AG20443 (cell line): ENCODE data around the gene FAM151A.
"Not testable (repeated sequence)": the region's sequence is repeated elsewhere in the genome, so short reads cannot be mapped to it uniquely, and the experiment has no call there.

Source experiments
- DNase-seq: peaks from one replicate; pipeline ENCODE4 v3.0.0; 2012; ENCODE audit warnings: low spot score, mixed read lengths

FAM151A gene

DNA sequence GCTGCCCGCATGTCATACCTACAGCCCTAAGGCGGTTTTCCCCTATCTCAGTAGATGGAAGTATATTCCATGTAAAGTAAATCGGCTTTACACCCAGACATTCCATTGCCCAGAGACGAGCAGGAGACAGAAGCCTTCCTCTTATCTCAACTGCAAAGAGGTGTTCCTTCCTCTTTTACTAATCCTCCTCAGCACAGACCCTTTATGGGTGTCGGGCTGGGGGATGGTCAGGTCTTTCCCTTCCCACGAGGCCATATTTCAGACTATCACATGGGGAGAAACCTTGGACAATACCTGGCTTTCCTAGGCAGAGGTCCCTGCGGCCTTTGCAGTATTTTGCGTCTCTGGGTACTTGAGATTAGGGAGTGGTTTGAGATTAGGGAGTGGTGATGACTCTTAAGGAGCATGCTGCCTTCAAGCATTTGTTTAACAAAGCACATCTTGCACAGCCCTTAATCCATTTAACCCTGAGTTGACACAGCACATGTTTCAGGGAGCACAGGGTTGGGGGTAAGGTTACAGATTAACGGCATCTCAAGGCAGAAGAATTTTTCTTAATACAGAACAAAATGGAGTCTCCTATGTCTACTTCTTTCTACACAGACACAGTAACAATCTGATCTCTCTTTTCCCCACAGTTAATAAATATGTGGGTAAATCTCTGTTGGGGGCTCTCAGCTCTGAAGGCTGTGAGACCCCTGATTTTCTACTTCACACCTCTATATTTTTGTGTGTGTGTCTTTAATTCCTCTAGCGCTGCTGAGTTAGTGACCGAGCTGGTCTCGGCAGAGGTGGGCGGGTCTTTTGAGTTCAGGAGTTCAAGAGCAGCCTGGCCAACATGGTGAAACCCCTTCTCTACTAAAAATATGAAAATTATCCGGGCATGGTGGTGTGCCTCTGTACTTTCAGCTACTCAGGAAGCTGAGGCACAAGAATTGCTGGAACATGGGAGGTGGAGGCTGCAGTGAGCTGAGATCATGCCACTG lies 13.4 kb upstream of the FAM151A start:
- DNase-seq = not testable (repeated sequence)

DNA sequence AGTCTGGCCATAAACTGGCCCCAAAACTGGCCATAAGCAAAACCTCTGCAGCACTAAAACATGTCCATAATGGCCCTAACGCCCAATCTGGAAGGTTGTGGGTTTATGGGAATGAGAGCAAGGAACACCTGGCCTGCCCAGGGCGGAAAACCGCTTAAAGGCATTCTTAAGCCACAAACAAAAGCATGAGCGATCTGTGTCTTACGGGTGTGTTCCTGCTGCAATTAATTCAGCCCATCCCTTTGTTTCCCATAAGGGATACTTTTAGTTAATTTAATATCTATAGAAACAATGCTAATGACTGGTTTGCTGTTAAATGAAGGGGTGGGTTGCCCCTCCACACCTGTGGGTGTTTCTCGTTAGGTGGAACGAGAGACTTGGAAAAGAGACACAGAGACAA lies 12.5 kb upstream of the FAM151A start:
- DNase-seq = not testable (repeated sequence)

DNA sequence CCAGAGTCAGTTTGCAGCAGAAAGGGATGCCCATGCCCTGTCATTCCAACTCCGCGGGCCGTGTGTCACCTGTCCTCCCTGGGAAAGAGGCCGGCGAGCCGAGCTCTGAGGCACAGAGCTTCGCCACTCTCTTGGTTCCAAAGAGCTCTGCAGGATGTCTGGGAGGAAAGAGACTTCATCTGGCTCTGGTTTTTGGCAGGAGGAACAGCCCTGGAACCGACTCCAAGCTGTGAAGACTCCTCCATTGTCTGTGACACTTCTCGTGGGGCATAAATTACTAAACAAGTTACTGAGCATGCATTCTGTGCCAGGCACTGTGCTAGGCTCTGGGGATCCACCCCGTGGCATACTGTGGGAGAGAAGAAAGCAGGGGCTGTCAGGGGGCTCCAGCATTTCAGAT lies 3.9 kb upstream of the FAM151A start:
- no peak for DNase-seq

DNA sequence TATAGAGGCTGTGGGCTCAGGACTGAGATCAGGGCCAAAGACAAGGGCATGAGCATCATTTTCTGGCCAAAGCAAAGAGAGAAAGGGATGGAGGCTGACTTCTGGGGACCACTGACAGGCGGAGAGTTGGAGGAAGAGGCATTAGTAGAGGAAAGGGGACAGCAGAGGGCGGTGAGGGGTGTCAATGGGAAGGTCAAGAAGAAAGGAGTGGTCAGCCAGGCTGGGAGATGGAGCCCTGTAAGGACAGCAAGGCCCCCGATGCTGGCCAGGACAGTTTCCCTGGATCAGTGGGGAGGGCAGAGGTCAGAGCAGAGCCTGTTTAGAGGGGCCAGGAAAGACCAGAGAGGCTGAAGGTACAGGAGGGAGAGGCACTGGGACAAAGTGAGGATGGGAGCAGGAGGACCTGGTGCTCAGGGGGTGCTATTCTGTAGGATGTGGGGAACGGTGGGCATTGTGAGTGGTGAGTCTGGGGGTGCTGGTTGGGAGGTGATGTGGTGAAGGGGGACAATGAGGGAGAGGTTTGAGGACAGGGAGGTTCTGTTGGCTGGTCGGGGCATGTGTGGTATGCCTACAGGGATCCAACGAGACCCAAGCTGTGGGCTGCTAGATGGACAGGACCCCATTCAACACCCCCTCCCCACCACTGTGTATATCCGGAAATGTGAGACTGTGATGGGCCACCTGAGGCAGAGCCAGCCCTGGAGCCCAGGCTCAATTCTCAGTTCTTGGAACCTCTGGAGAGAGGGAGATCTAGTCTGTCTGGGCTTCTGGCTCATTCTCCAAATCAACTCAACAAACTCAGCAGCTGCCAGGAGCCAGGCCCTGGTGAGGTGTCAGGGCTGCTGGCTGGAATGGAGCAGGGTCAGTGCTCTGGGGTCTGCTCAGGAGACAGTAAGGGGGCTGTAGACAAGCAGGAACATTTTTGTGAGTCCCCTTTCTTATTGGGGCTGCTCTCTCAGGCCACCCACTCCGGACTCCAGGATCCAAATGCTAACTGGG lies 1.4 kb upstream of the FAM151A start:
- no peak for DNase-seq

DNA sequence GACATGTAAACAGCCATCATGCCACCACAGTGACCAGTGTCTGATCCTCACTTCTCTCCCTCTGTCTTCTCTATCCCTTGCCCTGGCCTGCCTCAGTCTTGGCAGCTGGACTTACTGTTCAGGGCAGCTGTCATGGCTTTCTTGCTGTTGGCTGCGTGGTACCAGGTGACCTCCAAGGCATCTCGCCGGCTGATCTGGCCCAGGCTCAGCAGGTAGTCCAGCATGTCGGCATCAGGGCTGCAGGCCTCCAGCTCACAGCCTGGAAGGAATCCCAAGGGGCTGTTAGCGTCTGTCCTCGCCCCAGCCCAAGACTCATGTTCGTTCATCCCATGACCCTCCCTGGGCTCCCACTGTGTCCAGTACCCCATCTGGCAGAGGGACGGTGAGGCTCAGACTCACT lies 3.6 kb downstream of the FAM151A start:
- DNase-seq = no peak

DNA sequence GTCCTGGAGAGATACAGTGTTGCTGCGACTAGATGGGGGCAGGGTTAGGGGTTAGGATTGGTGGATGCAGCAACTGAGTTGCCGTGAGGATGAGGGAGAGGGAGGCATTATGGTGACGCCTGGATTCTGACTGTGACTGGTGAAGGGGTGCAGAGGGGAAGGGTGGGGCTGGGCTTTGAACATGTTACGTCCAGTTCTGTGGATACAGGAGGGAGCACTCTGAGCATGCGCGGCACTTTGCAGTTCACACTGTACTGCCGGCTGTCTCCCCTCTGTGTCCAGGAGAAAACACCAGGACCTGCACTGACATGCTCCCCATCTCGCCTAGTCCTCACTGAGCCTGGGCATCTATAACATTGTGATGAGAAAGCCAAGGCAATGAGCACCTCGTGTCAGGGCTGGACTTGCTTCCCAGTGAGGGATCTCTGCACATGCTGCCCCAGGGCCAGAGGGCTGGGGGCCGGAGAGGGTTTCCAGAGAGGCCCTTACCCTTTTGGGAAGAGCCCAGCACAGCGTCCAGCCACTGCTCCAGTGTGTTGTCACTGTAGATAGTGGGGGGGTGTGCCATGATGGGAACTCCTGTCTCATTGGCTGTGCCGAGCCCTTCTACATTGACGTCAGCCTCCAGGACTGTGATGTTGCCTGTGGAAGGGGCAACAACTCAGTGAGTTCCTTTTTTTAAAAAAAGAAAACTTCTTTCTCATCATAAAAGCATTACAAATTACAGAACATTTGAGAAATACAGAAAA lies 7.6 kb downstream of the FAM151A start:
- no peak for DNase-seq

DNA sequence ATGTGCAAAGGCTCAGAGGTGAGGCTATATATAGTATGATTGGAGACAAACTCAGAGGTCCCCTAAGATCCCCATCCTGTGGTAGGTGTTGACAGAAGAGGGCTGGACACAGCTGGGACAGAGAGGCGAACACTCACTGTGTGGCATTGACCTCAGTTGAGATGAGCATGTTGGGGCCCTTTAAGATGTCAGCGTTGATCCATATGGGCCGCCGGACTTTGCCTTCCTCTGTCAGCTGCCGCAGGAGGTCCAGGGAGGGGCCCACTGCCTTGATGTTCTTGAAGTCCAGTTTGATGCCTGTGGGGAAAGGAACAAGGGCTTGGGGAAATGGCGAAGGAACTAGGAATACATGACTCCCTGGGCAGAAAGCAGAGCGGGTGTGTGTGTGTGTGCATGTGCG lies 8.8 kb downstream of the FAM151A start:
- DNase-seq = no peak

DNA sequence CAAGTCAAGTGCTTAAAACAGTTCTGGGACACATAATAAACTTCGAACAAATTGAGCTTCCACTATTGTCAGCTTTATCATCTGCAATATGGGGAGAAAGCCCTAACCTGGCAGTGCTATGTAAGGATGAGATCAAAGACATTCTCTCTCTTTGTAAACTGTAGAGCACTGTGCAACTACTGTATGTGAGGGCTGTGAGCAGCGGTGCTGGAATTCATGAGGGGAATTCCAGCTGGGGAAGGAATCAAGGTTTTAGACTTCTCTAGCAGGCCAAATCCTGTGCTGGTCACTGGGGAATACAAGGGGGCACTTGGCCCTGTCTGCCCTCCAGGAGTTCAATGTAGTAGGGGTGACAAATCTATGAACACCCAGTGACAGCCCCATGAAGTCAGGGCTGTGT lies 9.3 kb downstream of the FAM151A start:
- DNase-seq = no peak

DNA sequence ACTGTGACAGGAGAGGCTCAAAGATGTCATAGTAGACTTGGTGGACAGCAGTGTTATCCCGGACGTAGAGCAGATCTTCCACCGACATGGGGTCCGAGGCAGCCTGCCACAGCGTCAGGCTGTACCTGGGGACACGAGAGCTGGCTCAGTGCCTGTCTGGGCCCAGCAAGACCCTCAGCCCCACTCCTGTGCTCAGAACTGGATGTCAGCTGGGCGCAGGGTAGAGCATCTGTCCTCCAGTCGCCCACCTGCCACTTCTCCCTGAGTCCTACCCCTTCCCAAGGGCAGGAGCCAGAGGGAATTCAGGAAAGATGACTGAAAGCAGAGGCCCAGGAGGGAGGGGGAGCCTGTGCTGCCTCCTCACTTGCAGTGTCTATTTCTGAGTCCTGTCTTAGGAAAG lies 11.7 kb downstream of the FAM151A start:
- no peak for DNase-seq

DNA sequence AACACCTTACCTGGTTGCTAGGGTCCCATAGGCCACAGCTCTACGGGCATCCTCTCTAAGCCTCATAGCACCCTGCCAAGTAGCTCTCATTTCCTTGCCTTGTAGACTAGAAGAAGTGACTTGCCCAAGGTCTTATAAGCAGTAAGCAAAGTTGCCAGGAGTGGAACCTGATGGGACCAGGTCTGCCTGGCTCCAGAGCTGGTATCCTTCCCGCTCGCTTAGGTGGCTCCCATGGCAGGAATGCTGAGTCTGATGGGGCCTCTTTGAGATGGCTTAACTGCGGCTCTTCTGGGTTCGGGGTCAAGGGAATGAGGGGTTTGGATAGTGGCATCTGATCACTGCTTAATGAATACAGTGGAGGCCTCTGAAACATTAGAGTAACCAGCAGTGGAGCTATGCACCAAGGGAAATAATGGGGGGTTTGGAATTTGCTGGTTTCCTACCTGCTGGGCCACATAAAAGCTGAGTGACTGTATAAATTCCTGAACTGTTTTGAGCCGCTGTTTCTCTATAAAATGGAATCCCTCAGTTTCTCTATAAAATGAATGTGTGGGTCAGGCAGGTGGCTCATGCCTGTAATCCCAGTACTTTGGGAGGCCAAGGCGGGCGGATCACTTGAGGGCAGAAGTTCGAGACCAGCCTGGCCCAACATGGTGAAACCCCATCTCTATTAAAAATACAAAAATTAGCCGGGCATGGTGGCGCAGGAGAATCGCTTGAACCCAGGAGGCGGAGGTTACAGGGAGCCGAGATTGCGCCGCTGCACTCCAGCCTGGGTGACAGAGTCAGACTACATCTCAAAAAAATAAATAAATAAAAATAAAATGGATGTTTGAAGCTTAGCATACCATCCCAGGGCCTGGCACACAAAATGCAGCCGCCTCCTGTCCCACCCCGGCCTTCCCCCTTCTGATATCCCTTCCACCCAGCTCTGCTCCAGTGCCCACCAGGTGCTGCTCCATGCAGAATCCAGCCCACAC lies 12.4 kb downstream of the FAM151A start:
- DNase-seq = no peak

DNA sequence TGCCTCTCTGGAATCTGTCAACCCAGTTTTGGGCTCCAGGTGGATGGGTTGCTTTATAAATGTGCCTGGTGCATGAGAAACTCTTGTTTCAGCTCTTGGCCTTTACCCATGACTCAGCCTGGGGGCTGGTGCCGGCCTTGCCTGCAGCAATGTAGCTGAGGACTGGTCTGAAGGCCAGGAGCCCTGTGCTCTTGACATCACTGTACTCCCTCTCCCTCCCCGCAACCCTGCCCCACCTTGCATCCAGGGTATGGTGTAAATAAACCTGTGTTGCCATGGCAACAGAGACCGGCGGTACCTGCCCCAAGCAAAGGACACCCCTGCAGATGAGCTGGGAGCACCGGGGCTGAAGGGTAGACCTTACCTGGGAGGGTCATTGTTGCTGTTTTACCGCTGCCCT lies 13.3 kb downstream of the FAM151A start:
- no peak for DNase-seq

DNA sequence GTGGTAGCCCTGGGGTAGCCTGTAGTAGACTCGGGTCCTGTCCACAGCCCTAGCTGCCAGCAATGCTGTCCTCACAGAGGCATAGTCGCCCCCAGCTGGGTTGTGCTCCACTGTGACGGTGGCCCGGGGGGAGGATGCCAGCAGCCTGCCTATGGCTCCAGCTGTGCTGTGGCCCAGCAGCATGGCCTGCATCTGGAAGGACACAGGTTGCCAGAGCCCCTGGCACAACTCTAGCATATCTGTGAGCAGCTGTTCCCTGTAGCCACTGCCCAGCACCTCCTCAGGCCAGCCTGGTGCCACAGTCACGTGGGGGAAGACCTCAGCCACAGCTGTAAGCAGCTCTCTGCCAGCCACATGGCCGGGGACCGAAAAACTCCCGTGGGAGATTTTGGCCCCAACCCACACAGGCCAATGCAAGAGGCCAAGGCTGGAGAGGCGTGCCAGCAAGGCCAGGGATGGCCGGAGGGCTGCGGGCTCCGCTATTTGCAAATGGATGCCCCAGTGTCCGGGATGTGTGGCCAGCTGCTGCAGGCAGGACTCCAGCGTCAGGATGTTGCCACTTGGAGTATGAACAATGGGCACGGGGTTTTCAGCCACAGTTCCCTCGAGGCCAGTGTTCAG lies 13.9 kb downstream of the FAM151A start:
- DNase-seq = no peak

DNA sequence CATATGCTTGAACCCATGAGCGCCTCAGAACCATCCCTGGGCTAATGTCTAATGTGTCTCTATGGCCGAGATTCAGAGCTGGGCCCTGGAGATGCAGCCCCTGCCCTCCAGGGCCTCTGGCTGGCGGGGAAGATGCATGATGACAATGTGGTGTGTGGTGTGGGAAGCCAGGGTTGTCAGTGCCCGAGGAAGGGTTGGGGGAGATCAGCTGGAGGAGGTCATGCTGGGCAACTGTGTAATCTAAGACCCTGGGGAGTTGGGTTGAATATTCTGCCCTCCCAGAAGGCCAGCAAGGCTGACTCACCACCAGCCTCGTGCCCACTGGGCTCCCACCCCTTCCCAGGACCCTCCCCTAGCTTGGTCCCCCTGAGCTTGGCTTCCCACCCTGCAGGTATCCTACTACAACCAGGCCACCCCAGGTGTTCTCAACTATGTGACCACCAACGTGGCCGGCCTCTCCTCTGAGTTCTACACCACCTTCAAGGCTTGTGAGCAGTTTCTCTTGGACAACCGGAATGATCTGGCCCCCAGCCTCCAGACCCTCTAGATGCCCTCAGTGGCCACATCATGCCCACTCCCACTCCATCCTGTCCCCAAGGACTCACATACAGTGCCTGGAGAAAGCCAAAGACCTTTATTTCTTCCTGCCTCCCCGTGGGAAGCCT lies 14.6 kb downstream of the FAM151A start:
- no peak for DNase-seq

DNA sequence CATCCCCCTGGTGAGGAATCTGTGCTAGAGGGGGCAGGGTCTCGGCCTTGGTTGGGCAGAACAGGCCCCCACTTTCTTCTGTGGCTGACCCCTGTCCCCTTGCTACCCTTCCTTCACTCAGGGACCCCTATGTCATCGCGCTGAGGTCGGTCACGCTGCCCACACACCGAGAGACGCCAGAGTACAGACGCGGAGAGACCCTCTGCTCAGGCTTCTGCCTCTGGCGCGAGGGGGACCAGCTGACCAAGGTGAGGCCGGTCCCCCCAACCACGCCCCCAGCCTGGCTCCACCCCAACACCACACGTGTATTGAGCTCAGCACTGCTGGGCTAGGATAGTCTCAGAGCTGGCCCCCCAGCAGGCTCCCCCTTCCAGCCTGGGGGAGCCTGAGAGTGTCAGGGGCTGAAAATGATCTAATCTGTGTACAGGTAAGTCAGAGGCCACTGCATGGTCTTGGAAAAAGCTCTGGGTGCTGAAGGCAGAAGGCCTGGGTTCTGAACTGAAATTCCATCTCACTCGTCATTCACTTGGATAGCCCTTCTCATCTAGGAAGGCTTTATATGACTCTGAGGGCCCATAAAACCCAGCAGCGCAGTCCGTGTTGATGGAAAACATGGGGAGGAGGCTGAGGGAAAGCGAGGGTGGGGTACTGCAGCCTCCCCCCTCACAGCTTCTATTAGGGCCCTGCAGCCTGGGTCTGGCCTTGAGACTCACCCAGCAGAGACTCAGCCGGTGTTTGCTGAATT lies 15.3 kb downstream of the FAM151A start:
- no peak for DNase-seq

DNA sequence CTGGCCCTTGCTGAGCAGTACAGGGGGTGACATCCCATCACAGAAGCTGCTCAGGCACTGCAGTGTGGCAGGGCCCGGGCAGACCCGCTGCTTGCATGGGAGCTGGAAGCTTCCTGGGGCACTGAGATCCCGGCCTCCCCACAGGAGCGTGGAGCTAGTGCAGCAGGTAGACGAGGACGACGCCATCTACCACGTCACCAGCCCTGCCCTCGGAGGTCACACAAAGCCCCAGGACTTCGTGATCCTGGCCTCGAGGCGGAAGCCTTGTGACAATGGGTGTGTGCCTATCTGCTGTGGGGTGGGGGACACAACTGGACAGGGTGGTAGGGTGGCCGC lies 16.4 kb downstream of the FAM151A start:
- no peak for DNase-seq

DNA sequence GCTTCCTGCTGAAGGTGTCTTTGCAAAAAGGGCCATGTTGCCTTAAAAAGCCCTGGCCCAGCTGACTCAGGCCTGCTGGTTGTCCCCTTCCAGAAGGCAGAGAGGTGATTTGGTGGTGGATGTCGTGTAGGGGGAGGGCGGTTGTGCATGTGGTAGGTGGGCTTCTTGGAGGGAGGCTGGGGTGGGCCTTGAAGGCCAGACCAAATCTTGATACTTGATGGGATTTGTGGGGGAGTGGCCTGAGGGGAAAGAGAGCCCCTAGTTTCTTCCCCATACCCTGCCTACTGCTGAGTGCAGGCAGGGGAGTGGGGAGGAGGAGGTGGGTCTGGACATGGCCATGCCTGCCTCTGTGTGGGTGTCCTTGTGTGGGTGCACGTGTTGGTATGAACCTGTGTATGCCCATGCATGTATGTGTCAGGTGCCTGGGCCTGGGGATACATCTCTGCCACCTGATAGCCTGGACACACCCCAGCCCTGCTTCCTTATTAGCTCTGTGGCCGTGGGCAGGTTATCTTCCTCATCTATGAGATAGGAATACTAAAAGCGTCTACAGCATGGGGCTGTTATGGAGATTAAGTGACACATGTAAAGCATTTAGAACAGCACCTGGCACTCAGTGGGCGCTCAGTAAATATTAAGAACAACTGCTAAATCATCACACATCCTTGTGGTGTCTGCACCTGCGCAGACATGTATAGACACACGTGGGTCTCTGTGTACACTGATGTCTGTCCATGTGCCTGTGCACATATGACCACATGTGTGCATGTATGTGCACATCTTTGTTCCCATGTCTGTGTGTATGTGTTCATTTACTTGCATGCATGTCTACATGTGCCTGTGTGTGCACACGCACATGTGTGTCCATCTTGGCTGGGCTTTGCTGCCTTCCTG lies 17.0 kb downstream of the FAM151A start:
- no peak for DNase-seq

DNA sequence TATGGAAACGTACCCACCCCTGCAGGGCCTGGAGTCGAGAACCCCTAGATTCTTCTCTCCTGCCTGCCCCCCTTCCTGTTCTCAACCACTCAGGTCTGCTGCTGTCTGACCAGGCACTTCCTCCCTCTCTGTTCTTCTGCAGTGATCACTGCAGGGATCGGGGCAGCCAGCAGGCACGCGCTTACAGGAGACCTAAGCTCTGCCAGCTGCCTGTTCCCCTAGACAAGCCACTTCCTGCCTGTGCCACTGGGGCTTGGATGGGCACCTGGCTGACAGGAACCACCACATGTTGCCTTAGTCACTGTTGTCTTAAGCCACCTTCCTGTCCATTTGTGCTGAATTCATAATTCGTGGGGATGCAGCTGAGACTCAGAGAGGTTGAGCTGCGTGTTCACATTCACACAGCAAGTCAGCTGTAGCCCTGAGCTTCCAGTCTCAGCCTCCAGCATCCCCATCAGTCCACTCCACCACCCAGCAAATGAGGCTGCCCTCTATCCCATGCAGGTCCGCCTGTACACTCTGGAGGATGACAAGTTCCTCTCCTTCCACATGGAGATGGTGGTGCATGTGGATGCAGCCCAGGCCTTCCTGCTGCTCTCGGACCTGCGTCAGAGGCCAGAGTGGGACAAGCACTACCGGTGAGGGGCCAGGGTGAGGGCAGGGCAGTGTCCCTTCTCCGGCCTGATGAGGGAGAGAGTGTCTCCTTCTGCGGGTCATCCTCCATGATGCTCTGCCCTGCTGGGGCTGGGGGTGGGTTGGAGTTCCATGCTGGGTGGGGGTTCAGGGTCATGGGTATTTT lies 18.6 kb downstream of the FAM151A start:
- DNase-seq = no peak
